PC-3 (cell line): ENCODE results near the gene DAND5.

Experiments
- EZH2 ChIP-seq: fragments of 300-600 bp; sonication (generic); IDR thresholded peaks from one replicate; pipeline ENCODE4 v1.6.1; 2017; ENCODE audit warnings: antibody characterized with exemption, mild to moderate bottlenecking, low read length; ENCODE audit not compliant: unreplicated experiment
- EZH2phosphoT487 ChIP-seq: fragments of 300-600 bp; sonication (generic); IDR thresholded peaks from 2 replicates; pipeline ENCODE4 v1.6.1; 2018; ENCODE audit warnings: mild to moderate bottlenecking, antibody characterized with exemption, low read length, borderline replicate concordance
- TF ChIP-seq, protein P1 (sequence below): fragments of 300-600 bp; sonication (generic); conservative IDR thresholded peaks from 2 replicates; pipeline ENCODE4 v1.5.1; 2017; ENCODE audit warnings: antibody characterized with exemption, low read depth, mild to moderate bottlenecking, low read length

GRCh38 chr19:13017306-13018034 lies 48.1 kb downstream of the DAND5 start:
- TF ChIP-seq, protein P1, sequence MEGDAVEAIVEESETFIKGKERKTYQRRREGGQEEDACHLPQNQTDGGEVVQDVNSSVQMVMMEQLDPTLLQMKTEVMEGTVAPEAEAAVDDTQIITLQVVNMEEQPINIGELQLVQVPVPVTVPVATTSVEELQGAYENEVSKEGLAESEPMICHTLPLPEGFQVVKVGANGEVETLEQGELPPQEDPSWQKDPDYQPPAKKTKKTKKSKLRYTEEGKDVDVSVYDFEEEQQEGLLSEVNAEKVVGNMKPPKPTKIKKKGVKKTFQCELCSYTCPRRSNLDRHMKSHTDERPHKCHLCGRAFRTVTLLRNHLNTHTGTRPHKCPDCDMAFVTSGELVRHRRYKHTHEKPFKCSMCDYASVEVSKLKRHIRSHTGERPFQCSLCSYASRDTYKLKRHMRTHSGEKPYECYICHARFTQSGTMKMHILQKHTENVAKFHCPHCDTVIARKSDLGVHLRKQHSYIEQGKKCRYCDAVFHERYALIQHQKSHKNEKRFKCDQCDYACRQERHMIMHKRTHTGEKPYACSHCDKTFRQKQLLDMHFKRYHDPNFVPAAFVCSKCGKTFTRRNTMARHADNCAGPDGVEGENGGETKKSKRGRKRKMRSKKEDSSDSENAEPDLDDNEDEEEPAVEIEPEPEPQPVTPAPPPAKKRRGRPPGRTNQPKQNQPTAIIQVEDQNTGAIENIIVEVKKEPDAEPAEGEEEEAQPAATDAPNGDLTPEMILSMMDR = no peak
- TF ChIP-seq EZH2phosphoT487 = no peak
- TF ChIP-seq EZH2 = no peak
